Tibial nerve (tissue), 4 donors: ENCODE results near the gene SLC17A9.

ENCODE experiments used
- CTCF ChIP-seq, 5 experiments: fragments of 200-600 bp in 3 of 5; fragments of 450-650 bp in 2 of 5; sonication (generic) in 3 of 5; IDR thresholded peaks; one replicate each; pipeline ENCODE4 v1.5.1; 2016 to 2019; ENCODE audit warnings: antibody characterized with exemption in 5 of 5, mild to moderate bottlenecking in 3 of 5, moderate library complexity in 2 of 5
- EP300 ChIP-seq, 2 donors: sonication (generic); formaldehyde crosslinking; IDR thresholded peaks; one replicate each; pipeline ENCODE4 v1.6.1; 2017; ENCODE audit warnings: antibody characterized with exemption in 2 of 2, mild to moderate bottlenecking in 1 of 2
- POLR2A ChIP-seq, 2 donors: fragments of 450-650 bp; IDR thresholded peaks; one replicate each; pipeline ENCODE4 v1.6.1; 2017; ENCODE audit warnings: antibody characterized with exemption in 2 of 2, mild to moderate bottlenecking in 2 of 2, moderate library complexity in 2 of 2

GRCh38 chr20:62924442-62925075 lies 27.9 kb upstream of the SLC17A9 start:
- TF ChIP-seq POLR2A (IDR thresholded peaks at IDR 0.05) = no peak
- no peak for TF ChIP-seq CTCF (IDR thresholded peaks at IDR 0.05)
- TF ChIP-seq EP300 (IDR thresholded peaks at IDR 0.05) = no peak
